Prostate gland (tissue), 2 donors: ENCODE data around the gene BMAL1.

Experiments used
- POLR2A ChIP-seq: fragments of 450-650 bp; IDR thresholded peaks from one replicate; pipeline ENCODE4 v1.6.1; 2016; ENCODE audit warnings: antibody characterized with exemption, mild to moderate bottlenecking
- TF ChIP-seq, protein P1 (sequence below), 4 experiments: fragments of 200-600 bp in 2 of 4; fragments of 450-650 bp in 2 of 4; sonication (generic) in 2 of 4; IDR thresholded peaks; 1 replicate in 3 of 4; 2 replicates in 1 of 4; pipeline ENCODE4 v1.5.1; 2016 to 2019; ENCODE audit warnings: antibody characterized with exemption in 4 of 4, mild to moderate bottlenecking in 2 of 4, moderate library complexity in 2 of 4

DNA sequence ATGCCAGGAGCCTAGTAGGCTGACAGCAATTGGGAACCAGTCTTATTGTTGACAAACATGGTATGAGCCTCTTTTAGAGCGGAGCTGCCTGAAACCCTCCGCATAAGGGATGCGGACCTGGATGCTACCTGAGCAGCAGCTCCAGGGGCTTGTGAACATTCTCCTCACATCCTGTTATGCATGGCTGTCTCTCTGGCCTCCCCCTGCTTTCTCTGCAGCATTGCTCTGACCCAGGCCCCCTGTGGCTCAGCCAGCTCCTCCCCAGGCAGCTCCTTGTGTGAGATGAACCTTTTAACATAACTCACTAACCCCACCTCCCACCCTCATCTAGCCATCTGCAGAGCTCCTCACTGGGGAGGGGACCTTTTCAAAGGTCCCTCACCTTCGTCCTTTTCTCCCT, 6.0 kb downstream of the BMAL1 start:
- TF ChIP-seq, protein P1, sequence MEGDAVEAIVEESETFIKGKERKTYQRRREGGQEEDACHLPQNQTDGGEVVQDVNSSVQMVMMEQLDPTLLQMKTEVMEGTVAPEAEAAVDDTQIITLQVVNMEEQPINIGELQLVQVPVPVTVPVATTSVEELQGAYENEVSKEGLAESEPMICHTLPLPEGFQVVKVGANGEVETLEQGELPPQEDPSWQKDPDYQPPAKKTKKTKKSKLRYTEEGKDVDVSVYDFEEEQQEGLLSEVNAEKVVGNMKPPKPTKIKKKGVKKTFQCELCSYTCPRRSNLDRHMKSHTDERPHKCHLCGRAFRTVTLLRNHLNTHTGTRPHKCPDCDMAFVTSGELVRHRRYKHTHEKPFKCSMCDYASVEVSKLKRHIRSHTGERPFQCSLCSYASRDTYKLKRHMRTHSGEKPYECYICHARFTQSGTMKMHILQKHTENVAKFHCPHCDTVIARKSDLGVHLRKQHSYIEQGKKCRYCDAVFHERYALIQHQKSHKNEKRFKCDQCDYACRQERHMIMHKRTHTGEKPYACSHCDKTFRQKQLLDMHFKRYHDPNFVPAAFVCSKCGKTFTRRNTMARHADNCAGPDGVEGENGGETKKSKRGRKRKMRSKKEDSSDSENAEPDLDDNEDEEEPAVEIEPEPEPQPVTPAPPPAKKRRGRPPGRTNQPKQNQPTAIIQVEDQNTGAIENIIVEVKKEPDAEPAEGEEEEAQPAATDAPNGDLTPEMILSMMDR (IDR thresholded peaks at IDR 0.05) = no peak
- no peak for TF ChIP-seq POLR2A
